Cerebellar nuclear complex (tissue), 1 donor: Measurements from ENCODE around the gene LIMK1.

ENCODE experiments used
- DNase-seq, 2 experiments: peaks; one replicate each; lab custom pipeline; 2025; lab: John Stamatoyannopoulos, UW

LIMK1 gene

GRCh38 chr7:74056096-74056915, 27.3 kb upstream of the LIMK1 start:
- DNase-seq = no peak

- DNase-seq = no peak
Measured at GRCh38 chr7:74057216-74057925, 26.2 kb upstream of the LIMK1 start.

- DNase-seq = no peak
Measured at GRCh38 chr7:74057987-74058386, 25.6 kb upstream of the LIMK1 start.

- no peak for DNase-seq
Measured at GRCh38 chr7:74058486-74058885, 25.1 kb upstream of the LIMK1 start.

- no peak for DNase-seq
Measured at GRCh38 chr7:74059037-74059436, 24.6 kb upstream of the LIMK1 start.

- no peak for DNase-seq
Measured at GRCh38 chr7:74059681-74060588, 23.7 kb upstream of the LIMK1 start.

- no peak for DNase-seq
Measured at GRCh38 chr7:74061840-74062539, 21.6 kb upstream of the LIMK1 start.

GRCh38 chr7:74063223-74063641, 20.4 kb upstream of the LIMK1 start:
- DNase-seq = no peak

- no peak for DNase-seq
Measured at GRCh38 chr7:74063646-74064045, 20.0 kb upstream of the LIMK1 start.

GRCh38 chr7:74064696-74065095, 18.9 kb upstream of the LIMK1 start:
- DNase-seq = no peak

GRCh38 chr7:74066626-74067025, 17.0 kb upstream of the LIMK1 start:
- DNase-seq = no peak

- no peak for DNase-seq
Measured at GRCh38 chr7:74068378-74069085, 15.1 kb upstream of the LIMK1 start.

GRCh38 chr7:74069086-74069541, 14.5 kb upstream of the LIMK1 start:
- no peak for DNase-seq

GRCh38 chr7:74069790-74070618, 13.6 kb upstream of the LIMK1 start:
- DNase-seq = no peak

- DNase-seq = no peak
Measured at GRCh38 chr7:74070619-74070921, 13.0 kb upstream of the LIMK1 start.

GRCh38 chr7:74071121-74071520, 12.5 kb upstream of the LIMK1 start:
- no peak for DNase-seq

- no peak for DNase-seq
Measured at GRCh38 chr7:74074770-74075169, 8.8 kb upstream of the LIMK1 start.

GRCh38 chr7:74078461-74078860, 5.1 kb upstream of the LIMK1 start:
- DNase-seq = no peak

- DNase-seq = no peak
Measured at GRCh38 chr7:74082770-74083116, 861 bp upstream of the LIMK1 start.
